Stomach (tissue), 9 donors: ENCODE results near the gene C10orf90. TPM values are rescaled to one million over a fixed set of nuclear protein-coding genes. Genes with fewer than 3 reads are reported as not detected.
"Not testable (repeated sequence)": the region's sequence is repeated elsewhere in the genome, so short reads cannot be mapped to it uniquely, and the experiment has no call there.

Experiments
- DNase-seq, 2 donors: peaks; one replicate each; pipeline versions ENCODE4 v3.0.0 to v3.0.0-alpha.2; 2013 to 2019
- H3K27ac ChIP-seq, 5 donors: fragments of 200-600 bp in 4 of 5; sonication (generic) in 4 of 5; one replicate each; pipeline ENCODE4 v1.5.1; 2013 to 2019; ENCODE audit warnings: mild to moderate bottlenecking in 1 of 5, moderate library complexity in 1 of 5
- H3K27me3 ChIP-seq, 3 donors: fragments of 200-600 bp; sonication (generic); one replicate each; pipeline ENCODE4 v1.5.1; 2017 to 2019; ENCODE audit warnings: mixed run types in 1 of 3
- H3K36me3 ChIP-seq, 4 donors: fragments of 200-600 bp; sonication (generic); 1 replicate in 3 of 4; 2 replicates in 1 of 4; pipeline ENCODE4 v1.5.1; 2016 to 2019
- H3K4me1 ChIP-seq, 4 donors: fragments of 200-600 bp; sonication (generic); one replicate each; pipeline ENCODE4 v1.5.1; 2016 to 2019
- H3K4me3 ChIP-seq, 4 donors: fragments of 200-600 bp; sonication (generic) in 3 of 4; one replicate each; pipeline ENCODE4 v1.5.1; 2016 to 2019; ENCODE audit warnings: mild to moderate bottlenecking in 1 of 4
- H3K9me3 ChIP-seq, 4 donors: fragments of 200-600 bp; sonication (generic); one replicate each; pipeline ENCODE4 v1.5.1; 2016 to 2019
- CTCF ChIP-seq, 7 experiments: fragments of 450-650 bp in 4 of 7; fragments of 200-600 bp in 3 of 7; sonication (generic) in 3 of 7; IDR thresholded peaks; one replicate each; pipeline ENCODE4 v1.5.1; 2016 to 2019; ENCODE audit warnings: antibody characterized with exemption in 7 of 7, control low read depth in 2 of 7, mild to moderate bottlenecking in 1 of 7
- EP300 ChIP-seq: sonication (generic); formaldehyde crosslinking; IDR thresholded peaks from one replicate; pipeline ENCODE4 v1.6.1; 2017; ENCODE audit warnings: antibody characterized with exemption
- POLR2A ChIP-seq, 4 donors: fragments of 450-650 bp; IDR thresholded peaks; one replicate each; pipeline ENCODE4 v1.6.1; 2016; ENCODE audit warnings: antibody characterized with exemption in 4 of 4, control low read depth in 2 of 4, mild to moderate bottlenecking in 1 of 4, moderate library complexity in 1 of 4
- POLR2AphosphoS5 ChIP-seq, 3 donors: sonication (generic); formaldehyde crosslinking; IDR thresholded peaks; one replicate each; pipeline ENCODE4 v1.6.1; 2016; ENCODE audit warnings: antibody characterized with exemption in 3 of 3
- WGBS, 5 donors: extraction: QIAGEN DNeasy Blood & Tissue Kit in 3 of 5; methylation state at CpG; one replicate each; pipeline versions ENCODE4 v1.1.5 to v1.1.7; 2013 to 2018; 5-methylcytosine and 5-hydroxymethylcytosine counted together
- intact Hi-C: fragments of 100-400 bp; cut with DNase I; formaldehyde crosslinking; loops from one replicate; pipeline ENCODE4 v1.15.1; 2023; ENCODE audit warnings: low total_unique reads
- polyA plus RNA-seq, 3 donors: library from polyadenylated mRNA; stranded (reverse); fragments of 200-250 nt; gene quantifications; one replicate each; pipeline ENCODE4 v1.2.3, GENCODE V29; 2013
- total RNA-seq, 5 donors: library from RNA; depleted of rRNA; stranded (reverse); fragments of >200 nt; gene quantifications; one replicate each; pipeline versions ENCODE4 v1.1.0 to v1.2.3, GENCODE V29; 2014 to 2016
- donor health status: healthy with polysubstance abuse.
- donor health status: Bipolar disorder and iron deficiency.
- donor health status: healthy.

C10orf90 gene
- total and polyA plus RNA-seq, 8 donors, result not detected

GRCh38 chr10:126561921-126562680 lies 108.4 kb downstream of the C10orf90 start:
- H3K4me1 ChIP-seq, result peaks cover 0 to 4% (median 0%) of the 10 kb centered on the region in 4 donors
- no peak overlapping the region for H3K27ac ChIP-seq
- WGBS, 5 donors, result 47 to 64% (median 62%) methylated on average over 6 to 13 of the region's 13 CpGs
- H3K4me3 ChIP-seq, result no peak overlapping the region
- no peak for DNase-seq
- TF ChIP-seq CTCF (IDR thresholded peaks at IDR 0.05), result no peak
- TF ChIP-seq POLR2AphosphoS5 (IDR thresholded peaks at IDR 0.05), result no peak
- TF ChIP-seq POLR2A (IDR thresholded peaks at IDR 0.05), result no peak
- TF ChIP-seq EP300, result no peak
- no peaks in the 10 kb centered on the region for H3K27me3 ChIP-seq
- H3K9me3 ChIP-seq, result no peaks in the 10 kb centered on the region
- intact Hi-C loops, result no loop called here
- no peaks in the 10 kb centered on the region for H3K36me3 ChIP-seq

- intact Hi-C loops, result no loop called here
- no peaks in the 10 kb centered on the region for H3K27me3 ChIP-seq
- 32 to 47% (median 33%) methylated on average over 10 of the region's 10 CpGs for WGBS, 5 donors
- no peak for TF ChIP-seq CTCF (IDR thresholded peaks at IDR 0.05)
- no peak for TF ChIP-seq POLR2A (IDR thresholded peaks at IDR 0.05)
- TF ChIP-seq EP300, result no peak
- TF ChIP-seq POLR2AphosphoS5 (IDR thresholded peaks at IDR 0.05), result no peak
- peak in 1 of 2 donors; percentile 12 for DNase-seq
- no peaks in the 10 kb centered on the region for H3K36me3 ChIP-seq
- peaks cover 0 to 4% (median 0%) of the 10 kb centered on the region in 4 donors for H3K4me1 ChIP-seq
- no peaks in the 10 kb centered on the region for H3K9me3 ChIP-seq
- no peak overlapping the region for H3K27ac ChIP-seq
- H3K4me3 ChIP-seq, result peak overlapping the region; percentile 1 to 24 (median 16)
Observed at GRCh38 chr10:126561294-126561920, 109.1 kb downstream of the C10orf90 start.

GRCh38 chr10:126558881-126559280 lies 111.6 kb downstream of the C10orf90 start:
- 0 to 64% (median 48%) methylated on average over 1 of the region's 1 CpG for WGBS, 5 donors
- intact Hi-C loops, result no loop called here
- no peak overlapping the region for H3K4me3 ChIP-seq
- no peaks in the 10 kb centered on the region for H3K36me3 ChIP-seq
- no peak overlapping the region for H3K27ac ChIP-seq
- H3K9me3 ChIP-seq, result no peaks in the 10 kb centered on the region
- H3K4me1 ChIP-seq, result peaks cover 0 to 4% (median 0%) of the 10 kb centered on the region in 4 donors
- no peaks in the 10 kb centered on the region for H3K27me3 ChIP-seq
- no peak for TF ChIP-seq CTCF (IDR thresholded peaks at IDR 0.05)
- TF ChIP-seq POLR2AphosphoS5 (IDR thresholded peaks at IDR 0.05), result no peak
- TF ChIP-seq EP300, result no peak
- no peak for TF ChIP-seq POLR2A (IDR thresholded peaks at IDR 0.05)
- no peak for DNase-seq

- Histone ChIP-seq H3K4me1 (no peaks in the 10 kb centered on the region), H3K27me3 (no peaks in the 10 kb centered on the region), H3K9me3 (no peaks in the 10 kb centered on the region), H3K4me3 (no peak overlapping the region), H3K27ac (no peak overlapping the region), H3K36me3 (no peaks in the 10 kb centered on the region)
- TF ChIP-seq POLR2AphosphoS5 (IDR thresholded peaks at IDR 0.05) (no peak), CTCF (IDR thresholded peaks at IDR 0.05) (no peak)
- no peak for DNase-seq
- intact Hi-C loops, result no loop called here
Observed at GRCh38 chr10:126551202-126551601, 119.3 kb downstream of the C10orf90 start.

- H3K9me3 ChIP-seq, intact Hi-C loops, H3K4me3 ChIP-seq, DNase-seq, H3K4me1 ChIP-seq, H3K27me3 ChIP-seq, H3K36me3 ChIP-seq, H3K27ac ChIP-seq: not testable (repeated sequence)
- 68 to 80% (median 75%) methylated on average over 4 of the region's 4 CpGs for WGBS, 5 donors
Observed at GRCh38 chr10:126550586-126550985, 119.9 kb downstream of the C10orf90 start.
